ENCODE measurements around the gene NAT8.

GRCh38 chr2:73642338-73643018 is at the start of gene NAT8:
- TF ChIP-seq CTCF (IDR thresholded peaks at IDR 0.05) (no peak), POLR2A (IDR thresholded peaks at IDR 0.05) (no peak)

All from body of pancreas (tissue), 4 donors.